AG04450 (cell line): ENCODE measurements around the gene PLN. TPM values are rescaled to one million over a fixed set of nuclear protein-coding genes. Genes with fewer than 3 reads are reported as not detected.

Source experiments
- CTCF ChIA-PET: fragments of 300-600, 350-600 bp; formaldehyde crosslinking; extraction: SDS; loops from one replicate; lab custom pipeline; 2022; ENCODE audit warnings: antibody characterized with exemption, inconsistent platforms; lab: Charles Lee
- POLR2A ChIA-PET: fragments of 350-600 bp; formaldehyde crosslinking; extraction: SDS; loops from one replicate; lab custom pipeline; 2021; ENCODE audit warnings: antibody characterized with exemption, inconsistent platforms; lab: Yijun Ruan, JAX
- DNase-seq: peaks from one replicate; pipeline ENCODE4 v3.0.0-alpha.2; 2011; ENCODE audit warnings: low read depth, low spot score
- H3K27ac ChIP-seq: one replicate; pipeline ENCODE4 v1.5.1; 2012; ENCODE audit warnings: low read depth, low read length, control low read depth
- H3K27me3 ChIP-seq: one replicate; pipeline ENCODE4 v1.6.0; 2012; ENCODE audit warnings: low read length; ENCODE audit not compliant: control insufficient read depth, insufficient read depth
- H3K4me3 ChIP-seq: 2 replicates; pipeline ENCODE4 v1.5.1; 2011; ENCODE audit warnings: mild to moderate bottlenecking, low read depth, low read length, control low read depth
- H3K9me3 ChIP-seq: 2 replicates; pipeline ENCODE4 v1.5.1; 2012; ENCODE audit warnings: low read length; ENCODE audit not compliant: control insufficient read depth, insufficient read depth
- CTCF ChIP-seq: IDR thresholded peaks from 2 replicates; pipeline ENCODE4 v1.5.1; 2011; ENCODE audit warnings: low read depth, low read length, control low read depth, inconsistent platforms
- polyA plus RNA-seq: library from polyadenylated mRNA; depleted of rRNA; stranded (reverse); fragments of >200 nt; gene quantifications from 2 replicates; pipeline ENCODE4 v1.2.3, GENCODE V29; 2011

PLN gene
- polyA plus RNA-seq, 1 experiment: 0.14 TPM

- Histone ChIP-seq H3K9me3 (peaks cover 11% of the 10 kb centered on the region), H3K27ac (no peak overlapping the region), H3K4me3 (no peak overlapping the region), H3K27me3 (no peaks in the 10 kb centered on the region)
- CTCF ChIA-PET: interaction anchor here (1.3 to 2.1 kb wide), 2 partner anchors 218 to 220 kb away, joined by 3 to 16 read pairs; no protein-coding TSS in a partner anchor
- POLR2A ChIA-PET: no interaction called here
- TF ChIP-seq CTCF: no peak
- DNase-seq: no peak
These were observed 43.5 kb upstream of the PLN start for GRCh38 chr6:118504611-118505010.

GRCh38 chr6:118505656-118506055, 42.4 kb upstream of the PLN start:
- CTCF ChIA-PET: no interaction called here
- H3K27ac ChIP-seq: no peak overlapping the region

GRCh38 chr6:118506071-118506638, 41.9 kb upstream of the PLN start:
- no peak overlapping the region for H3K4me3 ChIP-seq
- H3K9me3 ChIP-seq: peaks cover 1% of the 10 kb centered on the region; the same call in 1 of the 2 replicates
- no peak for DNase-seq
- POLR2A ChIA-PET: no interaction called here
- no peaks in the 10 kb centered on the region for H3K27me3 ChIP-seq
- no peak for TF ChIP-seq CTCF
- CTCF ChIA-PET: interaction anchor here (2.2 kb wide), 1 partner anchor 222 kb away, joined by 15 read pairs; no protein-coding TSS in a partner anchor
- no peak overlapping the region for H3K27ac ChIP-seq

More at GRCh38 chr6:118505656-118506055, 42.4 kb upstream of the PLN start:
- H3K27me3 ChIP-seq: no peaks in the 10 kb centered on the region
- H3K9me3 ChIP-seq: peaks cover 4% of the 10 kb centered on the region
- H3K4me3 ChIP-seq: no peak overlapping the region
- TF ChIP-seq CTCF: no peak
- no peak for DNase-seq
- POLR2A ChIA-PET: no interaction called here

- ChIA-PET CTCF (interaction anchor here (0.8 to 2.2 kb wide), 3 partner anchors 21 to 224 kb away, joined by 3 to 15 read pairs (median 4); no protein-coding TSS in a partner anchor), POLR2A (no interaction called here)
- H3K27me3 ChIP-seq: no peaks in the 10 kb centered on the region
- H3K9me3 ChIP-seq: no peaks in the 10 kb centered on the region
- no peak for TF ChIP-seq CTCF
- H3K4me3 ChIP-seq: no peak overlapping the region
- DNase-seq: no peak
- H3K27ac ChIP-seq: no peak overlapping the region
These were observed 40.5 kb upstream of the PLN start for GRCh38 chr6:118507636-118508035.

- ChIA-PET CTCF (interaction anchor here (1.0 to 5.3 kb wide), 3 partner anchors 35 to 225 kb away, joined by 3 to 102 read pairs (median 3); no protein-coding TSS in a partner anchor), POLR2A (no interaction called here)
- peak; percentile 89 for TF ChIP-seq CTCF
- Histone ChIP-seq H3K27ac (no peak overlapping the region), H3K27me3 (no peaks in the 10 kb centered on the region), H3K4me3 (no peak overlapping the region), H3K9me3 (no peaks in the 10 kb centered on the region)
- peak; percentile 4 for DNase-seq
These were observed 39.0 kb upstream of the PLN start for GRCh38 chr6:118509009-118509617.
